GM18502 (cell line): ENCODE results near the gene MYBPC1.

ENCODE experiments used
- ATAC-seq: cut with Tn5 transposase; IDR thresholded peaks from one replicate; pipeline ENCODE4 v1.9.1; 2021; ENCODE audit warnings: mild to moderate bottlenecking; ENCODE audit not compliant: unreplicated experiment, poor library complexity

MYBPC1 gene

DNA sequence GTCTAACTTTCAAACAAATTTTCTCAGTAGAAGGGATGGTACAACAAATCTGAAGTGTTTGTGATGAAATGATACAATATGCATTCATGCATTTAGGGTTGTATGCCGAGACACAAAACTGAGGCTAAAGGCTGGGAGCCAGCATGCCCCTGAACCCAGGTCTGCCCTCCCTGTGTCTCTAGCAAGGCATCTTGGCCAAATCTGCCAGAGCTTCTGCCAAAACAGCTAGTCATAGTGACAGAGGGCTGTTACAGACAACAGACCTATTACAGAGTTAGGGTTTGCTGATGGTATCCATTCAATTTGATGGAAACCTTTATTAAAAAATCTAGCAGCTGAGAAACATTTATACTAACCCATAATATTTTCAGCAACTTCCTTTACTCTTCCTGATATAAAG is 91.4 kb downstream of the MYBPC1 start:
- no peak for ATAC-seq

DNA sequence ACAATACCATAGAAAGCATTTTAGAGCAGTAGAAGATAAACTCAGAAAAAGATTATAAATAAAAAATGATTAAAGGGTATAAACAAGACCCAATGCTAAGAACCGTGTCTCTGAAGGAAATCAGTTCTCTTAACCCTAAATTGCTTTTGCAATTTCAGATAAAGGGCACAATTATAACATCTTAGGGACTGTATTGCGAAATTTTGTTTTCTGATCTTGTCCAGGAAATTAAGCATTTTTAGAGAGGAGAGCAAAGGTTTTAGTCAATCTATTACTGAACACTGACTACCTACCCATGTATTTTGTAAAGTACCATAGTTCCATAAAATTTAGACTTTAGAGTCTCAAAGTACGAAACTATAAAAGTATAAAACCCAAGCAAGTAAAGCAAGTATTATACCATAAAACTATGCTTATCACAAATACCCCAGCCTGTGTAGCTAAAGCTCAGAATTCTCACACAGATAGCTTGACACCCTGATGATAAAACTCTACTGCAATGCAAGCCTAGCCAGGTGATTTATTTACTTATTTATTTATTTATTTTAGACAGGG is 95.8 kb downstream of the MYBPC1 start:
- ATAC-seq = no peak

DNA sequence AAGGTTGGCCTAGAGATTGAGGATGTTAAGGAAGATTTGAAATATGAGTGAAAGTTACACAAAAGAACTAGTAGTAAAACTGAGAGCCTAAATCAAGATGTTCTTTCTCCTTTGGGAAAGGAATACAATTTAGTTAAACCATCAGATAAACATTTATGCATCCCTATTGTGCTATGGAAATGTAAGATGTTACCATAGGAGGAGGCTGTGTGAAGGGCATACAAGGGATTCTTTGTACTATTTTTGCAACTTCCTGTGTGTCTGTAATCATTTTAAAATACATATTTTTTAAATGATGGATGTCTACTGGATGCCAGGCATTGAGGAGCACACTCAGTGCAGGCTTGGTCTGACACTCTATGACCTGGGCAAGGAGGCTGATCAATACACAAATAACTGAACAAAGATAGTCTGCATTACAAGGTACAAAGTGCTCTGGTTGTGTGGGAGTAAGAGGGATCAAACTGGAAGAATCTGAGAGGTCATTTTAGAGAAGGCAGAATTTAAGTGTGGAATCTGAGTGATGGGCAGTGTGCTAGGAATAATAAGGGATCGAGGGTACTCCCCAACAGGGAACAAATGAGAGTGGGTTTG is 96.8 kb downstream of the MYBPC1 start:
- ATAC-seq = no peak

DNA sequence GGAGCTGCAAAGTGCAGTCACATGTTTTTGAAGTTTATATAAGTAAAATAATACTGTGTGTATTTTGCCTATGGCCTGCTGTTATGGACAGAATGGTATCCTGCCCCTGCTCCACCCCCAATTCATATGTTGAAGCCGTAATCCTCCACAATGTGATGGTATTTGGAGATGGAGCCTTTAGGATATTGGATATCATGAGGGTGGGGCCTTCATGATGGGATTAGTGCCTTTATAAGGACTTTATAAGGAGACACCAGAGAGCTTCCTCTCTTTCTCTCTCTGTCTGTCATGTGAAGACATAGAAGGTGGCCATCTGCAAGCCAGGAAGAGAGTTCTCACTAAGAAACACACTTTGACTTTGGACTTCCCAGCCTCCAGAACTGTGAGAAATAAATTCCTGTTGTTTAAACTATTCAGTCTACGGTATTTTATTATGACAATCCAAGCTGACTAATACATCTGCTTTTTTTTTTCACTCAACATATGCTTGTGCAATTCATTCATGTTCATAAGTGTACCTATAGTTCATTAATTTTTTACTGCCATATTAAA is 99.6 kb downstream of the MYBPC1 start:
- no peak for ATAC-seq

DNA sequence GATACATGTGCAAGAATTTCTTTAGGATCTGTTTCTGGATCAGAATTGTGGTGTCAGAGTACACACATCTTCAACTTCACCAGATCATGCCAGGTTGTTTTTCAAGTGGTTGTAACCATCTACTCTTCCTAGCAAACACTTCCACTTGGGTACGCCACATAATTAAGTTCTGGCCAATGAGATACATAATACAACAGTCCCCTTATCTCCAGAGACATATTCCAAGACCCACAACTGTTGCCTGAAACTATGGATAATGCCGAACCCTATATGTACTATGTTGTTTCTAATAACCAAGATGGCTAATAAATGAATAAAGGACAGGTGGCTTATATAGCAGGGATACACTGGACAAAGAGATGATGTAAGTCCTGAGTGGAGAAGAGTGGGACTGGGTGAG is 100.2 kb downstream of the MYBPC1 start:
- no peak for ATAC-seq

DNA sequence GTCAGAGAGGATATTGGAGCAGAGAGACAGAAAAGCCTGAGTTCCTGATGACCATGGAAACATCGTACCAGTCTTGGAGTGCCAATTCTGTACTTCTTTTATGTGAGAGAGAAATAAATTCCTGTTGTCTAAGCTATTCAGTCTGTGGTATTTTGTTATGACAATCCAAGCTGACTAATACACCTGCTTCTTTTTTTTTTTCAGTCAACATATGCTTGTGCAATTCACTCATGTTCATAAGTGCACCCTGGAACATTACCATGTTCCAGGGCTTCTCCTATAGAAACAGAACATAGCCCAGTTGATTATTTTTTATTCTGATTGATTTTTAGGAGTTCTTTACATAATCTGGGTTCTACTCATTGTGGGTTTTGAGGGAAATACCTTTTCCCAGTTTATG is 100.9 kb downstream of the MYBPC1 start:
- ATAC-seq = no peak

DNA sequence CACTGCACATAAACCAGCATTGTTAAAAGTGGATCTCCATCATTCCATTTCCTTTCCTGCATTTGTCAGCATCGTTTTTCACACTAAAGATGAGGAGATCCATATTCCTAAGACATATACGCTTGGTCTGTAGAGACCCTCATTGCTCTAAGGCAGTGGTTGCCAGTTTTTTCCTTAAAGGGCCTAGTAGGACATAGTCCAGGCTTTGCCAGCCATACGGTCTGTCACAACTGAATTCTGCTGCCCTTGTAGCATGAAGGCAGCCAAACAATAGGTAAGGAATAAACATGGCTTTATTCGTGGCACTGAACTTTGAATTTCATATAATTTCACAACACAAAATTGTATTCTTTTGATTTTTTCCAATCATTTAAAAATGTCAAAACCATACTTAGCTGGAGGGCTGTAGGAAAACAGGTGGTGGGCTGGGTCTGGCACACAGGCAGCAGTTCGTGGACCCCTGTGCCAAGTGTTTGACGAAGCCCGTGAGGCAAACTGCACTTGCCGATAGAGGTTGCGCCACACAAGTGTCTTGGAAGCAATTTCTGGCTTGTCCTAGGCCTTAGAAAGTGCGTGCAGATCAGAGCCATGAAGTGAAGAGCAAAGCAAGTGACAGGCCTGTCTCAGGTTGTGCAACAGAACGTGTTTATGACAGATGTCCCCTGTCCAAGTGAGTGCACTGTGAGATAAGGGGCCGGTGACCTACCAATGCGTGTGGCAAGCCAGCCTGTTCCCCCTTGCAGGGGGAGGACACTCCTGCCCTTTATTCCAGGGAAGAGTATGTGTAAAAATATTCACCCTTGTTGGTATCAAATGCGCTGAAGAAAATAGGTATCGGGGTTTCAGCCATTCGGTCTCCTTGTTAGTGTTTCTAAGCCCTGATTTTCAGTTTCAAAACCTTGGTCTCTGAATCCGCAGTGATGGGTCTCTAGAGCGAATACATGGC is 101.8 kb downstream of the MYBPC1 start:
- ATAC-seq = peak; percentile 4

DNA sequence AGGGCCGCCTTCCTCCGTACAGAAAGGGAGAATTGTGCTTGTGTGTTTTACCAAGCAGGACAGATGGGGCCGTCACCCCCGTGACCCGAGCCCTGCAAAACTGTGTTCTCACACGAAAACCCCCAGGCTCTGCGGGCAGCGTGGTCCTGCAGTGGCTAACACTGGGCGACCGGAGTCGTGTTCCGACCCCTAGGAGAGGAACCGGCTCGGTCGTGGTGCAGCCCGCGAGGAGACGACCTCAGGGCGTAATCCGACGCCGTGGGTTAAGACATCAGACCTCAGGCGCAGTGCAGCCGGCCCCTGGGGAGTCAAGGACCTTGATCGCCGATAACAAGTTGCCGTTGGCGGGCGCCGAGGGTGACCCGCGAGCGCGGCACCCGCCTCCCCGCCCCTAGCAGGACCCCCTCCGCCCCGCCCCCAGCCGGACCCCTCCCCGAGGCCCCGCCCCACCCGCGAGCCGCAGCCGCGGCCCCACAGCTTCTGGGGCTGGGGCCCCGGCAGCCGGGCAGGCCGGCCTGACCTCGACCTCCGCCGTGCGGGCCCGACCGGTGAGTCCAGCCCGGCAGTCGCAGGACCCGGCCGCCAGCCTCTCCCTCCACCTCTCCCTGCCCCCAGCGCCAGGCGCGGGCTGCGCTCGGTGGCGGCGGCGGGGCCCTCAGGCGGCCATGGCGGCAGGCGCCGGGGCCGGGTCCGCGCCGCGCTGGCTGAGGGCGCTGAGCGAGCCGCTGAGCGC is 102.6 kb downstream of the MYBPC1 start, which contains the start of gene CHPT1:
Gene CHPT1, plus strand, starts transcription at position 444 of the 733 bp plus-strand sequence. Its CDS starts 222 bp downstream, at position 666.
- ATAC-seq = peak; percentile 76

DNA sequence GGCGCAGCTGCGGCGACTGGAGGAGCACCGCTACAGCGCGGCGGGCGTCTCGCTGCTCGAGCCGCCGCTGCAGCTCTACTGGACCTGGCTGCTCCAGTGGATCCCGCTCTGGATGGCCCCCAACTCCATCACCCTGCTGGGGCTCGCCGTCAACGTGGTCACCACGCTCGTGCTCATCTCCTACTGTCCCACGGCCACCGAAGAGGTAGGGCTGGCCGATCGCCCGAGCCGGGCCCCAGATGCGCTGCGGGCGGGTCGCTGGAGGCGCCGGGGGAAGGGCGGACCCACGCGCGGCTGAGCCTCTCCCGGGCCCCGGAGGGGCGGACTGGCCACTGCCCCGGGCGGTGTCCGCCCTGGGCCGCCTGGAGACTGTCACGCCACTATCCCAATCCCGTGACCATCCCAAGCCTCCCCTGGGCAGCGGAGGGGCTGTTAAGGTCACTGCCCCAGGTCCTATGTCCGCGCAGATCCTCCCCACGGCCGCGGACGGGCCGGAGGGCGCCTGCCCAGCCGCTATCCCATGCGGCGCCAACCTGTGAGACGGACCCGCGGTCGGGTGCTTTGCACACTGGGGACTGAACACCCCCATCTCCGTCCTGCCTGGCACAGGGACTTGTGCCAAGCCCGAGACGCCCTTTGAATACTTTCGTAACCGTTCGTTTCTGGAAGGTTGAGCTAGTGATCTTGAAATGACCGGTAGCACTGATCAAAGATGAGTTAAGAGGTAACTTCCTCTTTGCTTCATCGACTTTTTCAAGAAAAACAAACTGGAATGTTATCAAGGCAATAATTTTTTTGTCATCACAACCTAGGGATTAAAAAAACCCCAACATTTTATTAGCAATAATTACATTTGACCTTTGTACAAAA is 103.4 kb downstream of the MYBPC1 start:
- peak; percentile 46 for ATAC-seq

DNA sequence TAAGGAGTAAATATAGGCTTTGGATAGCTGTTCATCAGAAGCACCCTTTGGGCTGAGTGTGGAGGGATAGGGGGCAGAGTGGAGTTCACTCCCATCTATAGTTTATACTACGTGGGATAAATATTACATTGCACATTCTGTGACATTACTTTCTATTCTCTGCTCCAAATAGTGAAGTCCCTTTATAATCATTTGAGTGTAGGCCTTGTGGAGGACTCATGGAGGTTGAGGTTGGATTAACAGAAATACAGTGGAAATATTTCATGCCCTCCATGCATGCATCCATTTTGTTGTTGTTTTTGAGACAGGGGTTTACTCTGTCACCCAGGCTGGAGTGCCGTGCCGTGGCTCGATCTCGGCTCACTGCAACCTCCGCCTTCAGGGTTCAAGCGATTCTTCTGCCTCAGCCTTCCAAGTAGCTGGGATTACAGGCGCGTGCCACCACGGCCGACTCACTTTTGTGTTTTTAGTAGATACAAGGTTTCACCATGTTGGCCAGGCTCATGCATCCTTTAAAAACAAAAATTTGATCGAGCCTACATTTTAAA is 104.1 kb downstream of the MYBPC1 start:
- ATAC-seq = no peak

DNA sequence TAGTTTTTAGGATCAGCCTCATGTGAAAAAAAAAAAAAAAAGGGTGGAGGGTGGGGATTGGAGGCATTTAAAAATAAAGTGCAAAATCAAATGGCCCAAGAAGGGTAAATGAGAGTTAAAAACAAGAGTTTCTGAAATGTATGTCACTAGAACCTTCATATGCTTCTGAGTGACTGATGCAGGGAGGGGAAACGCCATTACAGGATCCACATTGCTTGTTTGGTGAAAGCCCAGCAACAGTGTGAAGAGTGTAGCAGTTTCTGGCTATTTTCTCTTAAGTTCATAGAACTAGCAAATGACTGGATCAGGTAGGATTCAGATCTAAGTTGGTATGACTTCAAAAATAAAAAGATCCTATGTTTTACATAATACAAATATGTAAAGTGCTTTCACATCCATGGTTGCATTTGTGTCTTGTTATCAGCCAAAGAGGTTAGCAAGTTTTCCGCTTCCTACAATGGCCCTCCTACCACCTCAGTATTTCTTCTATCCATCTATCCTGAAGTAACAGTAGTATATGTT is 105.6 kb downstream of the MYBPC1 start:
- ATAC-seq = no peak

DNA sequence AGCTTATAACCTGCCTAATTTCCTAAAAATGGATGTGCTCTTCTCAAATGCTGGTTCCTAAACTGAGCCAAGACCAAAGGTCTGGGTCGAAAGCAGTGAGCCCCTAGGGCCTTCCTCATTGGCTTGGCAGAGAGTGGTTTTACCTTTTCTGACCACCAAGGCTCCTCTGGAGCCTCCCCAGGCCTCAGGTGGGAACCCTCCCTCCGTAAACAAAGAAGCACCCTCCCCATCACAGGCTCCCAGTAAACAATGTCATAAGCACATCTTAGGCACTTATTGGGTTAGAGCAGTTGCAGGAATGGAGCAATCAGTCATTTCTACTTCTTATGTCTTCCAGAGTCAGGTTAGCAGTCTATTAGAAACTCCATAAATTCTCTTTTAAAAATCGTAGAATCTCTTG is 108.7 kb downstream of the MYBPC1 start:
- no peak for ATAC-seq

DNA sequence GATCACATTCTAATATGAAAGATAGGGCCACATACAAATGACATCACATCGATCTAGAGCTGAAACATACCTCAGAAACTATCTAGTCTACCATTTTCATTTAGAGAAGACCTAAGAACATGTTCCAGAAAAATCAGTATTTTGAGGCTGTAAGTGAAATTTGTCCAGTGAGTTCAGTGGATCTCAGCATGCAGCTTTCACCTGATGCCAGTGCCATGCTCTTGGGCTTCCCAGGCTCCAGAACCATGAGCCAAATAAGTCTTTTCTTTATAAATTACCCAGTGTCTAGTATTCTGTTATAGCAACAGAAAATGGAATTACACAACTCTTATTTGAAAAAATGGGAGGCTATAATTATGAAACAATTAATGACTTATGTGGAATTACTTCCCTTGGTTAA is 111.6 kb downstream of the MYBPC1 start:
- ATAC-seq = no peak

DNA sequence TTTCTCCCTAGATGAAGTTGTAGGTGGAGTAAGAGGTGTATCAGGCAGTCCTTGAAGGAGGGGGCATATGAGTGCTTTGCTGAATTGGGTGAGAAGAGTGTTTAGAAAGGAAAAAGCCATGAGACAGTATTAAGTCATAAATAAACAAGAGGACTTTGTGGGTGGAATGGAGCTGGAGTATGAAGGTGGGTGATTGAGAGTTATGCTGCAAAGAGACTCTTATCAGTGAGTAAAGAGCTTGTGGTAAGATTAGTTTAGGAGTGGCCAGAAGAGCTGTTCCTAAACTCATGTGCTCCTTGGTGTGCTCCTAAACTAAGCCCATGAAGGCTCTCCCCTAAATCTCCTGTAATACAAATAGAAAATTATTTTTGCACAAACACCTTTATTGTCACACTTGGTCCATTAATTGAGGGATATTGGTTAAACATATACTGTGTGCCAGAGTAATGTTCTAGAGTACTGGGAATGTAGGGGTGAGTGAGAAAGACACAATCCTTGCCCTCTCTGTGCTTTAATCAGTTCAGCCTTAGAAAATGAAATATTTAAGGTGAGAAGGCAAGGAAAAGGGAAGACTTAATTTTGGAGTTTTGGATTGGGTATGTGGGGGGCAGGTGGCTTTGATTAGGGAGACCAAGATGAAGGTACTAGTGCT is 112.5 kb downstream of the MYBPC1 start:
- no peak for ATAC-seq

DNA sequence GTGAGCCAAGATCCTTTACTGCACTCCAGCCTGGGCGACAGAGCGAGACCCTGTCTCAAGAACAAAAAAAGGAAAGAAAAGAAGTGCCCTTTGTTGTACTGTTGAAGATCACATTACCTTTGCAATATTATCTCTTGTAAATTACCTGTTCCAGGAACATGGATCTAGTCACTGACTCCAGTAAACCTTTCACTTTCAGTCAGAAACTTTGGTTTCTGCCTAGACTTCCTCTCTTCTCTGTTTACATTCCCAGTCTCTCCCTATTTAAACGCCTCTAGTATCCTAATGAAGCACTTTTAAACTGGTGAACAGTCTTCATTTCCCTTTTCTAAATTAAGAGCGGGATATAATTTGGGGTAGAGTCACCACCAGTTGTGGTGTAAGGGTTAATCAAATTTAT is 115.5 kb downstream of the MYBPC1 start:
- ATAC-seq = no peak

DNA sequence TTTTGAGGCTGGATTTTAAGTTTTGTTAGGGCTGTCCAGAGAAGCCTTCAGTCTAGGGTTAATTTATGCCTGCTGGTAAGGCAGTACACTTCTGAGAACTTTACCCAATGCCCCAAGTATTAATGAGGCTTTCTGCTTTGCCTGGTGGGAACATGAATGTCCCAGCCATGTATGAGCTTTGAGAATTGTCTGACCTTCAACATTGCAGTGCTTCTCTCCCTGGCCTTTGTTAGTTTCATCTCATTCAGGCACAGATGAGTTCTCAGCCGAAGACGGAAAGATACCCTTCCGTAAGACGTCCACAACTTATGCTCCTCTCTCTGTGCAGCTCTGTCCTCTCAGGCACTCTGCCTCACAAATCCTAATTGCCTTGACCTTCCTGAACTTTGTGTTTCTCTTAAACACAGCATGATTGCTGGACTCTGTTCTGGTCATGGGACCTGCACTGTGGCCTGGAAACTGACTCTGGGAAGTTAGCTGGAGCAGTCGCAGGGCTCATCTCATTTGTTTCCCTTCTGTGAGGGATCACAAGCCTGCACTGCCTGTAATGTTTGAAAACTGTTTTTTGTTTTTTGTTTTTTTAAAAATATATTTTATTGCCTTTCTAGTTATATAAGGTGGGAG is 118.4 kb downstream of the MYBPC1 start:
- no peak for ATAC-seq

DNA sequence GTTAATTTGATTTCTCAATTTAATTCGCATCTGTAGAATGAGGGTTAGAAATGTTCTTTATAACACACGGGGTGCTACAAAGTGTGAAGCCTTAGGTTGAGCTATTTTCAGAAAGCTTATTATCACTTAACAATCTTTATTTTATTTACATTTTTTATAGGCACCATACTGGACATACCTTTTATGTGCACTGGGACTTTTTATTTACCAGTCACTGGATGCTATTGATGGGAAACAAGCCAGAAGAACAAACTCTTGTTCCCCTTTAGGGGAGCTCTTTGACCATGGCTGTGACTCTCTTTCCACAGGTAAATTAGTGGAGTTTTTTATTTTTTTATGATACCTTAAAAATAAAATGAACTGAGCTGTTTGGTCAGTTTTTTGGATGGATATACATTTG is 119.2 kb downstream of the MYBPC1 start:
- no peak for ATAC-seq

DNA sequence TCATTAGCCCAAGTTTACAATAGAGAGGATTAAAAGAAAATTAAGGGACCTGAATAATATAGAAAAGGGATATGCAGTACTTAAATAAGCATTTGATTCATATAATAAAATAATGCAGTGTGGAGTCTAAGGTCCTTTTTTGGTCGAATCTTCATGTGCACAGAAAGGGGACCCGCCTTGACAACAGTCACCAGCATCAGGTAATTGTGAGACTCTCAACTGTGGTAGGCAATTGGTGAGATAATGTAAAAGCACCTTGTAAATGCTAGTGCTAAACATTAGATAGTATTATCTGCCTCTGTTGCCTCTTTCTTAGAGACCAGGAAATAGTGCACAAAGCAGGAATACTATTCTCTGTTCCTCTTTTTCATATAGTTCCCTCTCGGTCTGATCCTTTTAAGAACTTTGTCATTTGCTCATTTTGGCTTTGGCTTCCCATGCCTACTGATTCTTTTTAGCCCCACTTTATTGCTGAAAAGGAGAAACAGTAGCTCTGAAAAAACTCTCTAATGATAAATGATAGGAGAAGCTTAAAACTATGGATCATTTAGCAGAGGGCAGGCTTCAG is 120.2 kb downstream of the MYBPC1 start:
- ATAC-seq = no peak
